OCI-M2 (cell line): ENCODE data around the gene MORF4L2.

Experiments used
- DNase-seq: peaks from one replicate; lab custom pipeline; 2025; ENCODE audit not compliant: unreplicated experiment; lab: John Stamatoyannopoulos, UW

The MORF4L2 gene

DNA sequence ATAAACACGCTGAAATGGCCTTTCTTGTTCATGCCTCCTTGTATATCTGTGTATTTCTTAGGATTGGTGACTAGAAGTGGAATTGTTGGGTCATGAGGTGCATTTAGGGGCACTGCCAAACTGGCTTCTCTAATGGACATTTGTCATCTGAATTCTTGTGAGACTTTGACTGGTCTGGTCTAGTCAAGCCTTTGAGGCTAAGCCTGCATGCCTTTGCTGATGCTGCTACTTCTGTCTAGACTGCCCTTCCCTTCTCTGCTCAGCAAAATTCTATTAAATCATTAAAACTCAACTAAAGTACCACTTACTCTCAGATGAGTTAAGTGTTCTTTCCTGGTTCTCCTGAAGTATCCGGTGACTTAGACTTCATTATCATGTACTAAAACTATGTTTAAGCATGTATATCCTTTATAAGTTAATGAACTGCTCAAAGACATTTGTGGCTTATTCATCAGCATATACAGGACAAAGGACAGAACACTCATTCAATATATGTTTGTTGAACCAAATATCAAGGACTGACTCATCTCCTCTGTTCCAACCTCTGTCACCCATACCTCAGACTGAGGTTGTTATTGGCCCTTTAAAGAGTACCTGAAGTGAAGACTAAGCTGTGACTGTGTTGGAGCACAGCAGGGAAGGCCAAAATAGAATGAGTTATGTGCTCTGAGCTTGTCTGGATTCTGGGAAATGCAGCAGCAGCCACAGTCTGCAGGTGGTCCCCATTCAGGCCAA is 48.7 kb downstream of the MORF4L2 start:
- DNase-seq = no peak

DNA sequence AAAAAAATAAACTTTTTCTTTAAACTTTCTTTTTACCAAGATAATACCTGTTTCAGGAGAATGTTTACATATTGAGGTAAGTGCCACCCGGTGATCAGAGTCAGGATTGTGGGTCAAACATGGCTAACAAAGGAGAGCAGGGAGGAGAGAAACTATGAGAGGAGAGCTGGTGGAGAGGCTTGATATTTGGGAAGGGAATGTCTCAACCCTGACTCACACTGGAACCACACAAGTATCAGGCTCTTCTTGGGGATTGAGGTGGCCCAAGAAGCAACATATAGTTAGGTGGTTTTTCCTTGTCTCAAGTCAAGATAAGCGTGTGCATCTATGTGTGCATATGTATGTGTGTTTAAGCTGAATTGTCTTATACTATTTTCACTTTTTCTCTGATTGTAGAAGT is 51.1 kb downstream of the MORF4L2 start:
- no peak for DNase-seq

- no peak for DNase-seq
Measured at GRCh38 chrX:103631145-103631544, 55.4 kb downstream of the MORF4L2 start.

DNA sequence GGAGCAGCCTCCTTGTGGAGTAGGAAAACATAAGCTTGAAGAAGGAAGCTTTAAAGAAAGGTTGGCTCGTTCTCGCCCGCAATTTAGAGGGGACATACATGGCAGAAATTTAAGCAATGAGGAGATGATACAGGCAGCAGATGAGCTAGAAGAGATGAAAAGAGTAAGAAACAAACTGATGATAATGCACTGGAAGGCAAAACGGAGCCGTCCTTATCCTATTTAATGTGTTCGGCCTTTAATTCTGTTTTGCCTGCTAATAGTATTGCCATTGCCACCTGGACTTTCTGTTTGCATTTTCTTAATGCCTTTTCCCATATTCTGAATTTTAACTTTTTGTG is 56.4 kb downstream of the MORF4L2 start:
- DNase-seq = no peak

DNA sequence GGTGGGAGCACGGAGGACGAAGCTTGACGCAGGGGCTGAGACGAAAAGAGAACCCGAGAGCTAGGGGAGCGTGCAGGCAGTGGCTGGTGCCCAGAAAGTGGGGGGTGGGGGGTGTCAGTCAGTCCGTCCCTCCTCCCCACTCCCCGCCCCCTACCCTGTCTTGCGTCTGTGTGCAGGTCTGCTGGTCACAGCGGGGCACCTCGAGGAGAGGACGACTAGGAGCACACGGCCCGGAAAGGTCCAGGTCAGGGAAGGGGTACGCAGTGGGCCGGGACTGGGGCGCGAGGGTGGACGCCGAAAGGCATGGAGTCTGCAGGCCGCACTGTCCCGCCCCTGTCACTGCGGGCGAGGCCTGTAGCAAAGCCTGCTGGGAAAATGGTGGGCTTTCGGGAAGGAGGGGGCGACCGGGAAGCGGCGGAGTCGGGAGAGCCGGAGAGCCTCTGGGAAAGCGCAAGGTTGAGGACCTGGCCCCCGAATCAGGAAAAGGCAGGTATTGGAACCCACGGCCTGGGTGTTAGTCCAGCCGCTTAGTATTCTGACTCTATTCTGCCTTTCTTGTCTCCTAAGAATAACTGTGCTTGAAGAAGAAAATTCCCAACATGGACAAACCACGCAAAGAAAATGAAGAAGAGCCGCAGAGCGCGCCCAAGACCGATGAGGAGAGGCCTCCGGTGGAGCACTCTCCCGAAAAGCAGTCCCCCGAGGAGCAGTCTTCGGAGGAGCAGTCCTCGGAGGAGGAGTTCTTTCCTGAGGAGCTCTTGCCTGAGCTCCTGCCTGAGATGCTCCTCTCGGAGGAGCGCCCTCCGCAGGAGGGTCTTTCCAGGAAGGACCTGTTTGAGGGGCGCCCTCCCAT is 57.0 kb downstream of the MORF4L2 start:
- no peak for DNase-seq

DNA sequence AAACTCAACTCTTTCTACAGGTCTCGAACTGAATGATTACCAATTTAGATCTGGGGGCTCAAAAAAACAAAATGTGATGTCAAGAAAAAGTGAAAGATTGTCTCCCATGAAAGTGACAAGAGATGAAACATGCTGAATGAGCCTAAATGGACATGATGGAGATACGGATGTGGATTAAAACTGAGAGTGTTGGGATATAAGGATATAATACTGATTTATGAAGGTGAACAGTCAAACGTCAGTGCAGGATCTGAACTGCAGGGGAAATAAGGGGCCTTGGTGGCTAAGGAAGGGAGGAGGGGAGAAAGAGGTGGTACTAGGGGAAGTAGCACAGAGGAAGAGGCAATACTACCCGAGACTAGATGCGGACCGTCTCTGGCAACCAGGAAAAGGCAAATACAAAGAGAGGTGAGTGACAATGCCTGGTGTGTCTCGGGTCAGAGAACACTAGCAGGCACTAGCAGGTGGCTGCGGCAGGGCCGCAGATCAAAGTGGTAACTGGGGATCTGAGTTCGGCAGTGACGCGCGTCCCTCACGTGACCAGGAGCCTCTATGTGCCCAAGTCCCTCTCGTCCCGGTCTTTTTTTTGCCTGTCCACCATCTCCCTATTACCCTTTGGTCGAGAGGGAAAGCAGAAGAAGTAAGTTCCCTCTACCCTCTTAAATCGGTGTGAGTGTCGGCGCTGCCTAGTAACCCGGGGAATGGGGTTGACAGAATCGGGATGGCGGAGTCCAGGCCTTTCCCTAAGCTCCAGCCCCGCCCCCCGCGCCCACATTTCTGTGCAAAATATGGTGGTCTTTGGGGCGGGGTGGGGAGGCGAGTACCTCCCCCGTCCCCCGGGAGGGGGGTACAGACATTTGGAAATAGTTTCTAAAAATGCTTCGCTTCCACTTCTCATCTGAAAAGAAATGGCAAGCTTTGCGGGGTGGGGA is 57.8 kb downstream of the MORF4L2 start, which contains the start of gene TCEAL1:
TSS of gene TCEAL1 (plus strand) at position 590 of the 932 bp plus-strand sequence. CDS start 942 bp downstream, outside the sequence.
- DNase-seq = no peak

GRCh38 chrX:103626855-103627254 is 59.6 kb downstream of the MORF4L2 start:
- DNase-seq = no peak
